ENCODE measurements around the gene ATP6V1C2. TPM values are rescaled to one million over a fixed set of nuclear protein-coding genes. Genes with fewer than 3 reads are reported as not detected.

Gene ATP6V1C2
- total and polyA plus RNA-seq, 9 of the 15 experiments (the other 6 are each of a cell fraction or from before 2014, with no cell fraction given): 0.01 to 0.31 (median 0.10) TPM; not detected in 4

DNA sequence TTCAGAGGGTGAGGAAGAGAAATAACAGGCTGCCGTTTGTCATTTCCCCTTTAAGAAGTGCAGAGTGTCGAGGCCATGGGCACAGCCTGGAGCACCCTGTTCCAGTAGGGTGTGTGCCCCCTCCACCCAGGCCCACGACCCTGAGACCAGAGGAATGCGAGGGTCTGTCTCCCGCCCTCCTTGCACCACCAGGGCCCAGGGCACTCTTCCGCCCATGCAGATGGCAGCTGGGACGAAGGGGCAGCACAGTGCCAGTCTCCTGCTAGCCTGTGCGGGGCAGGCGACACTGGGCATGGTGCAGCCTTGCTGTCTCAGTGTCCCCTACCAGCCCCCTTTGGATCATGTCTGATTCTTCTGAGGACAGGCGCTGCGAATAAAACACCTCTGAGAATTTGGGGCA is 106.9 kb downstream of the ATP6V1C2 start:
- BruUV-seq (replicated peaks): no TSS peak
- Histone ChIP-seq H3K4me3 (no peak overlapping the region), H3K36me3 (ENCODE audit: control insufficient read depth, insufficient read depth, low read length) (no peaks in the 10 kb centered on the region), H3K4me1 (replicated peaks in 1 of 2; ENCODE audit: control insufficient read depth in 2 of 2, insufficient read depth in 2 of 2, low read length in 2 of 2) (peaks cover 0 to 7% of the 10 kb centered on the region in 2 experiments; a peak in 2 of 5 replicates), H4K20me1 (replicated peaks; ENCODE audit: control insufficient read depth, insufficient read depth, low read length) (peaks cover 9% of the 10 kb centered on the region), H3K79me2 (ENCODE audit: control insufficient read depth, insufficient read depth, low read length) (no peaks in the 10 kb centered on the region), H3K9ac (ENCODE audit: insufficient read depth in 1 of 2, low read depth in 2 of 2, low read length in 2 of 2) (no peak overlapping the region; a peak in 1 of 4 replicates), H2AFZ (ENCODE audit: low read depth, low read length) (no peak overlapping the region), H3K4me2 (ENCODE audit: insufficient read depth, low read length) (no peak overlapping the region), H3K9me1 (ENCODE audit: control insufficient read depth, insufficient read depth, low read length) (no peaks in the 10 kb centered on the region), H3K27ac (ENCODE audit: extremely low read depth, low read depth, low read length) (no peak overlapping the region), H3K9me3 (replicated peaks; ENCODE audit: control insufficient read depth, insufficient read depth, low read depth, low read length) (no peaks in the 10 kb centered on the region), H3K27me3 (ENCODE audit: control insufficient read depth in 2 of 2, insufficient read depth in 2 of 2, low read length in 2 of 2) (peaks cover 47 to 74% of the 10 kb centered on the region in 2 experiments)
- in situ Hi-C loops (cut with MboI): loop anchor here (25.0 kb wide), 1 partner anchor 584 kb away; no protein-coding TSS in a partner anchor
- POLR2A ChIA-PET: interaction anchor here (1.3 kb wide), 1 partner anchor 8 kb away, joined by 3 read pairs; no protein-coding TSS in a partner anchor
- CTCF ChIA-PET (ENCODE audit: low intra/inter-chr PET ratio): interaction anchor here (0.7 kb wide), 1 partner anchor 1058 kb away, joined by 3 read pairs; no protein-coding TSS in a partner anchor
- FAIRE-seq (no peak), ATAC-seq (no peak), DNase-seq (ENCODE audit: extremely low read depth in 1 of 4, low spot score in 3 of 4) (no peak)
- no peak for TF ChIP-seq PHTF2 (CRISPR knock-in tag; IDR thresholded peaks at IDR 0.05)
- TF ChIP-seq, protein P1, sequence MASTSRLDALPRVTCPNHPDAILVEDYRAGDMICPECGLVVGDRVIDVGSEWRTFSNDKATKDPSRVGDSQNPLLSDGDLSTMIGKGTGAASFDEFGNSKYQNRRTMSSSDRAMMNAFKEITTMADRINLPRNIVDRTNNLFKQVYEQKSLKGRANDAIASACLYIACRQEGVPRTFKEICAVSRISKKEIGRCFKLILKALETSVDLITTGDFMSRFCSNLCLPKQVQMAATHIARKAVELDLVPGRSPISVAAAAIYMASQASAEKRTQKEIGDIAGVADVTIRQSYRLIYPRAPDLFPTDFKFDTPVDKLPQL (IDR thresholded peaks at IDR 0.05; ENCODE audit: extremely low read depth, insufficient read length): no peak
- TF ChIP-seq ZNF347 (CRISPR knock-in tag; IDR thresholded peaks at IDR 0.05; ENCODE audit: low read depth): no peak
- no peak for TF ChIP-seq CBX3 (IDR thresholded peaks at IDR 0.05; ENCODE audit: borderline replicate concordance in 1 of 2, low read length in 2 of 2)
- TF ChIP-seq ELF4 (CRISPR knock-in tag; IDR thresholded peaks at IDR 0.05): no peak
- WGBS (ENCODE audit: insufficient coverage, low coverage, missing lambda C conversion rate): 1% methylated on average over 9 of the region's 11 CpGs
- intact Hi-C loops (cut with micrococcal nuclease): no loop called here

Measured in K562 (cell line).